Measurements from ENCODE around the gene SCGB1C1.
A peak's percentile ranks its signal among the peaks of the same experiment; 100 is the strongest.

The SCGB1C1 gene

DNA sequence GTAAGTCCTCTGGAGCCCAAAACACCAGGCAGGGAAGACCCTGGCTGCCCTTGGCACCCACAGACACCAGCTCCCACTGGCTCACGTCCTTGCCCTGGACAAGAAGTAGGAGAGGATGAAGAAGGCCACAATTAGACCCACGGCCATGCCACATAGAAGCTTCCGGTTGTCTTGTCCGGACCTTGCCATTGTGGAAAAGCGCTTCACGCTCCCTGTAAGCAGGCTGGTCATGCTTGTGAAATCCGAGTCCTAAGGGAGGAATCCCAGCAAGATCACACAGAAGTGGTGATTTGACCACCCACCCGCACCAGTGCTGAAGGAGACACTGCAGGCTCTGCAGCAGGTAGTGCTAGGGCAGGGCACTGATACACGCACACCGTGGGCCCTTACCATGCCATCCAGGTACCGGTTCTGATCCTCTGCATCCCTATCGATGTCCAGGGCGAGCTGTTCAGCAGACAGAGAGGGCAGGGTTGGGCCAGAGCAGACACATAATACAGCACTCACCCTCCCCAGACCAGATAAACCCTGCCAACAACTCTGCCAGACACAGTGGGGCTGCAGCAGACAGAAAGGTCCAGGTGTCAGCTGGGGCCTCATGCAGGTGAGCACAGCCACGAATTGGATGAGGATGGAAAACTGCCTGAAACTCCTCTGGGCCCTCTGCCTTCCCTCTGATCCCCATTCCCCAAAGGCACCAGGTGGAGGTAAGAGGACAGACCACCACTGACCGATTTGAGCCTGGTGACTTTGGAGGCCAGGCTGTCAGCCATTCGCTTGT, 12.5 kb downstream of the SCGB1C1 start:
- no peak for DNase-seq (ENCODE audit: low read depth)

DNA sequence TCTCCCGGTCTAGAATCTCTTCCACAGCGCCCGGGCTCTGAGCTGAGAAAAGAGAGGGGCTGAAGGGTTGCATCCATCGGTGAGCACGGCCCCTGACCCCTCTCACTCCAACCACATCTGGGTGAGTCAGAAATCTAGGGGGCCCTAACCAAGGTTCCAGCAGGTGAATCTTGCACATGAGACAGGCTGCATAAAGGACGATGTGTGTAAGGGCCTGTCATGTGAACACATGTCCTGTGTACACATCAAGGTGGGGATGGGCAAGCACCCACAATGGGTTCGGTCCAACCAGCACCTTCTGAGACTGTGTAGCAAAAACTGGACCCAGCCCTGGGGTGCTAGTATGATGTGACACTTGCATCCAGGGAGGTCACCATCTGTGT, 13.1 kb downstream of the SCGB1C1 start:
- no peak for DNase-seq (ENCODE audit: low read depth)

DNA sequence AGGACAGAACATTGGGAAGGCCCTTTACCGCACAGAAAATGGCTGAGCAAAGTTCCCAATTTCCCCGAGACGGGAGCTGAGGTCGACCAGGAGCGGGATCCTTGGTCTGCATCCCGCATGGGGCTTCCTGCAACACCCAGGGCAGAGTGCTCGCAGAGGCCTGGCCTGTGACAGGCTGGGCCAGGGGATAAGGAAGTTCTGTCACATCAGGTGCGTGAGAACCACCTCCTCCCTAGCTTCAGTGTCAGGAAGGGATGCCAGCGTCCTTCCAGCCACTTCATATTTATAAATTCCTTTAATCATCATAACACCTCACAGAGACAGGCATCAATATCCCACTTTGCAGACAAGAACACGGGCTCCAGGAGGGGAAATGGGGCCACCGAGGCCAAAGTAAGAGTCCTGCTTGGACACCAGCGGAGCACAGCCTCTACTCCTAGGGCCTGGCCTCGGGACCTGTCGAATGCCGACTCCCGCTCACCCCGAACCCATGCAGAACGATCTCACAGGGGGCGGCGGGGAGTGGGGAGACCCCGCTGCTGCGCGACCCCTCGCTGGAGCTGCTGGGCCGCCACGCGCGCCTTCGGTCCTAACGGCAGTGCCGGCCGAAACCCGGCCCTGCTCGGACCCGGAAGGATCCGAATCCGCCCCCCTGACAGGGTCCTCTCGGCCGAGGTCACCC, 13.8 kb downstream of the SCGB1C1 start:
- DNase-seq (ENCODE audit: low read depth) = no peak

DNA sequence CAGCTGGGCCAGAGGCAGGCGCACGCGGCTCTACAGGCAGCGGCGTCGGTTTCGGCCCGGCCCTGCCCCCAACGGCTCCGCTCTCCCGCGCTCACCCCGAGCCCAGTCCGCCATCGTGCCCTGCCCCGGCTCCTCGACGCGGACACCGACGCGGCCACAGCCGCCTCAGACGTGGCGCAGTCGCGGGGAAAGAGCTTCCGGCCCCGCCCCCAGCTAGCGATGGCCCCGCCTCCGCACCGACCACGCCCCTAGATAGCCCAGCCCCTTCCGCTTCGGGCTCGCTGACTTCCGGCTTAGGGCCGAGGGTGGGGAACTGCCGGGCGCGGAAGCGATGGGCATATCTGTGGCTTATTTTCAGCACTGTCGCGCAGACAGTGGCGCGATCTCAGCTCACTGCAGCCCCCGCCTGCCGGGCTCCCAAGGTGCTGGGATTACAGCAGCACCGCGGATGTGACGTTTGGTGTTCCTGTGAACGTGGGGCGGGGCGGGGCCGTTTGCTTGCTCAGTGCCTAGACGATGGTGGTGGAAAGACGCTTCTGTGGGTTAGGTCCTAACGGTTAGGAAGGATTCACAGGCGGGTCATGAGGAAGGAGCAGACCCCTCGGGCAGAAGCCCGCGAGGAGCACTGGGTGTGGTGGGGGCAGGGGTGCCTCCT, 14.5 kb downstream of the SCGB1C1 start, which contains the start of the genes BET1L and RIC8A:
Gene BET1L (minus strand): TSS at position 192 of the 655 bp plus-strand sequence. CDS start 78 bp downstream, at position 114.
Gene RIC8A (plus strand): TSS at position 501 of the 655 bp plus-strand sequence. CDS start 1,147 bp downstream, outside the sequence.
- DNase-seq (ENCODE audit: low read depth) = peak; percentile 94

DNA sequence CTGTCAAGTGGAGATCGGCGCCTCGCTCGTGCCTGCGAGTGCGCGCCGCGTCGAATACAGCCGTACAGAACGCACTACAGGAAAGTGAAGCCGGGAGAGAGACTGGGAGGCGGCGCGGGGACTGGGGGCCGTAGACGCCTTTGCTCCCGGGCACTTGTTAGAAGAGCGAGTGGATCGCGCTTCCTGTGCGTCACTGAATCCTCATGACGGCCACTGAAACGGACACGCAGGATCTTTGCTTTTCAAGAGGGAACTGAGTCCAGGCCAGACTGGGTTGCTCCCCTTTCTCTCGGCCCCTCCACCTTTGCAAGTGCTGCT, 14.9 kb downstream of the SCGB1C1 start:
- DNase-seq (ENCODE audit: low read depth) = no peak

GRCh38 chr11:208181-208916, 15.5 kb downstream of the SCGB1C1 start:
- peak; percentile 73 for DNase-seq (ENCODE audit: low read depth)

- no peak for DNase-seq (ENCODE audit: low read depth)
These were observed 16.0 kb downstream of the SCGB1C1 start for GRCh38 chr11:208917-209260.

DNA sequence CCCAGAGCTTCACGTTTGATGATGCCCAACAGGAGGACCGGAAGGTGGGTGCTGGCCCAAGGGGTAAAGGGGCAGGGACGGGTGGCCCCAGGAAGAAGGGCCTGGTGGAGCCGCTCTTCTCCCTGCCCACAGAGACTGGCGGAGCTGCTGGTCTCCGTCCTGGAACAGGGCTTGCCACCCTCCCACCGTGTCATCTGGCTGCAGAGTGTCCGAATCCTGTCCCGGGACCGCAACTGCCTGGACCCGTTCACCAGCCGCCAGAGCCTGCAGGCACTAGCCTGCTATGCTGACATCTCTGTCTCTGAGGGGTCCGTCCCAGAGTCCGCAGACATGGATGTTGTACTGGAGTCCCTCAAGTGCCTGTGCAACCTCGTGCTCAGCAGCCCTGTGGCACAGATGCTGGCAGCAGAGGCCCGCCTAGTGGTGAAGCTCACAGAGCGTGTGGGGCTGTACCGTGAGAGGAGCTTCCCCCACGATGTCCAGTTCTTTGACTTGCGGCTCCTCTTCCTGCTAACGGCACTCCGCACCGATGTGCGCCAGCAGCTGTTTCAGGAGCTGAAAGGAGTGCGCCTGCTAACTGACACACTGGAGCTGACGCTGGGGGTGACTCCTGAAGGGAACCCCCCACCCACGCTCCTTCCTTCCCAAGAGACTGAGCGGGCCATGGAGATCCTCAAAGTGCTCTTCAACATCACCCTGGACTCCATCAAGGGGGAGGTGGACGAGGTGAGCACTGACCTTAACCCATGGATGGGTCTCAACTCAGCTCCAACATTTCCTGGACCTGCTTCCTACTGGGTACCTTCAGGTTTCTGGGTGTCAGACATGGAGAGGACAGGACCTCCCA, 16.6 kb downstream of the SCGB1C1 start:
- DNase-seq (ENCODE audit: low read depth) = no peak

DNA sequence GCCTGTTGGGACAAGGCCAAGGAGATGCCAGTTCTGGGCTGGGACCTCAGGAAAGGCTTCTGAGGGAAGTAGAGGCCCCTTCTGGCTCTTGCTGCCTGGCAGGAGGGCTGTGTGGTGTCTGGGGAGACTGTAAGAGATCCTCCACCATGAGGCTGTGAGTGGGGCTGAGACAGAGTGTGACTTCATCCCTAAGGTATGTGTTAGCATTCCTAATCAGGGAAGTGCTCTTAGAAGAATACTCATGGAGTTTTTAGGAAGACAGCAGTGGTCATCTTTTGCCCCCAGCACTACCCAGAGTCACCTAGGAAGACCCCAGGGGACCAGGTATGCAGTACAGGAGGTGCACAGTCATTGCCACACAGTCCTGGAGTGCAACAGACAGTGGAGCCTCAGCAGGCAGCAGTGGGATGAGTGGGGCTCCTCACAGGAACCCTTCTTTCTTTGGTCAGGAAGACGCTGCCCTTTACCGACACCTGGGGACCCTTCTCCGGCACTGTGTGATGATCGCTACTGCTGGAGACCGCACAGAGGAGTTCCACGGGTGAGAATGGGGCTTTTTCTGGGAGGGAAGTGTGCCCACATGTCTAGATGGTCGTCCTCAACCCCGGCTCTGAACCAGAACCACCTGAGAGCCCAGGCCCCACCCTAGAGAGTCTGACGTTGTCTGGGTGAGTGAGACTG, 17.4 kb downstream of the SCGB1C1 start:
- DNase-seq (ENCODE audit: low read depth) = no peak

DNA sequence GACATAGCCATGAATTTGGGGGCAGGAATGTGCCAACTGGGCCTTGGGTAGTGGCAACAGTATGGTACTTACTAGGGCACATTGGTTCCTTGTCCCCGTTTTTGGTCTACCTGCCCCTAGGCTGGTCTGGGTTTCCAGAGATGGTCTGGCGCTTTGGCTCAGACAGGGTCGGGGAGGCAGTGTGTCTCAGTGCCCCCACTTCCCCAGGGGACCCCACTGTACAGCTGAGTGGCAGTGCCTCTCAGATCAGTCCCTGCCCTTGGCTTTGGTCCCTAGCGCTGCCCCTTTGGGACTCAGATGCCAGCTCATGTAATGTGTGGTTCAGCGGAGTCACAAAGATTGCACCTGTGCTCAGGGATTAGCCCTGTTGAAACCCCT, 17.9 kb downstream of the SCGB1C1 start:
- DNase-seq (ENCODE audit: low read depth) = no peak

DNA sequence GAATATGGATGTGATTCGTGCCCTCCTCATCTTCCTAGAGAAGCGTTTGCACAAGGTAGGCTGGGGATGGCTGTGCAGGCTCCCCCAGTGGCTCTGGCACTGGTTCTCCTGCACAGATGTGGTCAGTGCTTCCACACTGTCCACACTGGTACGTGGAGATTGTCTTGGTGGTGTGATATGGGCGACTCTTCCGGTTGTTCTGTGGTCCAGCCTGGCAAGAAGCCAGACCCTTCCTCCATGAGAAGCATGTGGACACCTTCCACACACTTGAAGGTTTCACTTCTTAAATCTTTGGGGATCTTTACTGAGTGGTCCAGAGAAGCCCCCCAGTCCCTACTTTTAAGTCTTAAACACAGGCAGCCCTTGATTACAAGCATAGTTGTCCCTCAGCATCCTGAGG, 18.4 kb downstream of the SCGB1C1 start:
- DNase-seq (ENCODE audit: low read depth) = no peak

DNA sequence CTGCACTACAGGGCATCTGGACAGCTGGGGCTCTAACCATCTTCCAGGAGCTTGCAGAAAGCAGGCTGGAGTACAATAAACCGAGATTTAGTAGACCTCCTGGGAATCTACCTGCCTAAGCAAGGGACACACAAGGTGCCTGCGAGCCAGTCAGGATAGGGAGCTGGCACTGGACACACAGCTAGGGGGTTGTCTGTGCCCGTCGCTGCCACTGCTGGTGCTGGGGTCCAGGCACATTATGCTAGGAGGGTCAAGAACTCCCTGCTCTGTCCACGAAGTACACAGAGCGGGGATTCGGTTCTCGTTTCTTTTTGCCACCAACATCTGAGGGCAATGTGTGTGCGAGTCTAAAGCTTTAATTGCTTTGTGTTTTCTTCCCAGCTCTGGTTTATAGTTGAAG, 18.9 kb downstream of the SCGB1C1 start:
- DNase-seq (ENCODE audit: low read depth) = no peak

DNA sequence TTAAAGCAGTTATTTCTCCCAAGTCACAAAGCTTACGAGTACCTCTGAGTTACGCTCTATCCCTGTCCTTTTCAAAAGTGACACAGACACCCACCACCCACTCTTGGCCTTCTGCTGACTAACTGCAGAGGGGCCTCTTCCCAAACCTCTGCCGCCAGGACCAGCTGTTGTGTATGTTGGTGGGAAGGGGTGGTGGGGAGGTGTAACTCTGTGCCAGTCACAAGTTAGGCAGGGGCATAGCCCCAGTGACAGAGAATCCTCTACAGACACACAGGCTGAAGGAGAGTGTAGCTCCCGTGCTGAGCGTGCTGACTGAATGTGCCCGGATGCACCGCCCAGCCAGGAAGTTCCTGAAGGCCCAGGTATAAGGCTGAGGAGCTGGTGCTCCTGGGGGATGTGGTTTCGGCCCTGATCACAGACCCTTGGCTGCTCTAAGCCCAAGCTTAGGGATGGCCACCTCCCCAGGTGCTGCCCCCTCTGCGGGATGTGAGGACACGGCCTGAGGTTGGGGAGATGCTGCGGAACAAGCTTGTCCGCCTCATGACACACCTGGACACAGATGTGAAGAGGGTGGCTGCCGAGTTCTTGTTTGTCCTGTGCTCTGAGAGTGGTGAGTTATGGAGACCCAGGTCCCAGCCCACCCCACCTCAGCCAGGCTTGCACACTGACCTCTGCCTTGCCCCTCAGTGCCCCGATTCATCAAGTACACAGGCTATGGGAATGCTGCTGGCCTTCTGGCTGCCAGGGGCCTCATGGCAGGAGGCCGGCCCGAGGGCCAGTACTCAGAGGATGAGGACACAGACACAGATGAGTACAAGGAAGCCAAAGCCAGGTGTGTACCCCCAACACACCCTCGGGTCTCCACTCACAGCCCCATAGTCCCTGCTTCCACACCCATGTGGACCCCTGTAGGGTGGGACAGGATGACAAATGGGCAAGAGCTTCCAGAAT, 19.5 kb downstream of the SCGB1C1 start:
- DNase-seq (ENCODE audit: low read depth) = no peak

DNA sequence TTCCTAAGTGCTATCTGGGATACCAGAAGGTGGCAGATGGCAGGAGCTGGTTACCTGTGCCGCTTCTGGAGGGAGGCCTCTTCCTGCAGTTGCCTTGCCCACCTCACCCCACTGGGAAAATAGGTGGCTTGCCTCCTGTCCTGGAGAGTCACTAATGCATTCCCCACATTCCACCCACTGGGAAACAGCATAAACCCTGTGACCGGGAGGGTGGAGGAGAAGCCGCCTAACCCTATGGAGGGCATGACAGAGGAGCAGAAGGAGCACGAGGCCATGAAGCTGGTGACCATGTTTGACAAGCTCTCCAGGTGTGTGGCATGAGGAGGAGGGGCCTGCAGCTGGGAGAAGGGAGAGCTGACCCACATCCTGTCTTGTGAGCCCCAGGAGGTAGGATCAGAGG, 20.2 kb downstream of the SCGB1C1 start:
- DNase-seq (ENCODE audit: low read depth) = no peak

GRCh38 chr11:214083-214482, 21.2 kb downstream of the SCGB1C1 start:
- no peak for DNase-seq (ENCODE audit: low read depth)

DNA sequence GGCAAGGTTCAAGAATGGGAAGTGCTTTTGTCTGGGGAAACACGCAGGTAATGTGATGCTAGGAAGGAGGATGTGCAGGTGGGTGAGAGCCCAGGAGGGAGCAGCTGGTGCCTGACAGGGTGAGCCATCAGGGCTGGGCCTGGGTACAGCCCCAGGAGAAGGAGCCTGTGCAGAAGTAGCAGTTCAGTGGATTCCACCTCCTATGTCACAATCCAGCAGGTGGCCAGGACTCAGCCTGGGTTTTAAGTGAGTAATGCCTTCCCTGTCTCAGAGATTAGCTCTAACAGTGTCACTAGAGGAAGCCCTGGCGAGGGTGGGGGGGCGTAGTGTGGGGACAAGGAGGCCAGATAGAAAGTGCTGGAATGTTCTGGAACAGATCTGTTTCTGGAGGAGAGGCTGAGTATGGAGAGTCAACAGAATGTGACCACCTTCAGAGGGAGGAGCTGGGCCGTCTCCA, 22.7 kb downstream of the SCGB1C1 start:
- DNase-seq (ENCODE audit: low read depth) = no peak

GRCh38 chr11:216081-216974, 23.4 kb downstream of the SCGB1C1 start:
- DNase-seq (ENCODE audit: low read depth) = no peak

GRCh38 chr11:217704-218103, 24.8 kb downstream of the SCGB1C1 start:
- no peak for DNase-seq (ENCODE audit: low read depth)

Measured in stimulated activated CD8-positive, alpha-beta memory T cell treated with anti-CD3 and anti-CD28 coated beads, Interleukin-4, amount 100 ng/mL, for 24 hours (primary cell).